ENCODE data around the gene HIVEP2.
A peak's percentile ranks its signal among the peaks of the same experiment; 100 is the strongest.
"Not testable (repeated sequence)": the region's sequence is repeated elsewhere in the genome, so short reads cannot be mapped to it uniquely, and the experiment has no call there.

HIVEP2 gene

GRCh38 chr6:142945049-142945445 is at the start of gene HIVEP2:
Gene HIVEP2 (minus strand): TSS chr6:142945176. CDS start chr6:142774738, 170,438 bp downstream.
- peak; percentile 73 for DNase-seq (ENCODE audit: low spot score)
- FAIRE-seq, result no peak

GRCh38 chr6:142993977-142994376 is 49.0 kb upstream of the HIVEP2 start:
- no peak for FAIRE-seq
- no peak for DNase-seq (ENCODE audit: low spot score)

GRCh38 chr6:142987490-142987889 is 42.5 kb upstream of the HIVEP2 start:
- FAIRE-seq (no peak), DNase-seq (ENCODE audit: low spot score) (no peak)

- FAIRE-seq (no peak), DNase-seq (ENCODE audit: low spot score) (no peak)
Observed at GRCh38 chr6:142985281-142985680, 40.3 kb upstream of the HIVEP2 start.

- FAIRE-seq (no peak), DNase-seq (ENCODE audit: low spot score) (no peak)
Observed at GRCh38 chr6:142984386-142984785, 39.4 kb upstream of the HIVEP2 start.

- DNase-seq (ENCODE audit: low spot score) (no peak), FAIRE-seq (no peak)
Observed at GRCh38 chr6:142975365-142975764, 30.4 kb upstream of the HIVEP2 start.

GRCh38 chr6:142970941-142971340 is 26.0 kb upstream of the HIVEP2 start:
- not testable (repeated sequence) for DNase-seq (ENCODE audit: low spot score); FAIRE-seq

- DNase-seq (ENCODE audit: low spot score) (no peak), FAIRE-seq (no peak)
Observed at GRCh38 chr6:142968601-142969000, 23.6 kb upstream of the HIVEP2 start.

- FAIRE-seq (no peak), DNase-seq (ENCODE audit: low spot score) (no peak)
Observed at GRCh38 chr6:142966294-142966693, 21.3 kb upstream of the HIVEP2 start.

- DNase-seq (ENCODE audit: low spot score) (no peak), FAIRE-seq (no peak)
Observed at GRCh38 chr6:142965164-142965563, 20.2 kb upstream of the HIVEP2 start.

GRCh38 chr6:142960098-142960497 is 15.1 kb upstream of the HIVEP2 start:
- FAIRE-seq (no peak), DNase-seq (ENCODE audit: low spot score) (peak; percentile 13)

GRCh38 chr6:142958343-142958742 is 13.4 kb upstream of the HIVEP2 start:
- DNase-seq (ENCODE audit: low spot score) (no peak), FAIRE-seq (no peak)

GRCh38 chr6:142956726-142957125 is 11.8 kb upstream of the HIVEP2 start:
- DNase-seq (ENCODE audit: low spot score), result no peak
- no peak for FAIRE-seq

GRCh38 chr6:142954844-142955243 is 9.9 kb upstream of the HIVEP2 start:
- FAIRE-seq, result no peak

GRCh38 chr6:142953373-142954273 is 8.6 kb upstream of the HIVEP2 start:
- FAIRE-seq, result no peak
- DNase-seq (ENCODE audit: low spot score), result no peak

More at GRCh38 chr6:142954844-142955243, 9.9 kb upstream of the HIVEP2 start:
- no peak for DNase-seq (ENCODE audit: low spot score)

GRCh38 chr6:142952614-142953013 is 7.6 kb upstream of the HIVEP2 start:
- FAIRE-seq (no peak), DNase-seq (ENCODE audit: low spot score) (no peak)

- FAIRE-seq, result no peak
Observed at GRCh38 chr6:142950291-142950690, 5.3 kb upstream of the HIVEP2 start.

GRCh38 chr6:142947714-142948480 is 2.9 kb upstream of the HIVEP2 start:
- no peak for FAIRE-seq
- no peak for DNase-seq (ENCODE audit: low spot score)

More at GRCh38 chr6:142950291-142950690, 5.3 kb upstream of the HIVEP2 start:
- no peak for DNase-seq (ENCODE audit: low spot score)

- DNase-seq (ENCODE audit: low spot score) (peak; percentile 63), FAIRE-seq (no peak)
Observed at GRCh38 chr6:142946924-142947713, 2.1 kb upstream of the HIVEP2 start.

- DNase-seq (ENCODE audit: low spot score), result peak; percentile 93
- FAIRE-seq, result no peak
Observed at GRCh38 chr6:142946181-142946923, 1.4 kb upstream of the HIVEP2 start.

All from RCC 7860 (cell line).